Measurements from ENCODE around the gene WASHC4.
A peak's percentile ranks its signal among the peaks of the same experiment; 100 is the strongest.

Gene WASHC4

GRCh38 chr12:105107494-105108371 lies at the start of gene WASHC4:
WASHC4 (plus strand) TSS chr12:105107731; CDS start chr12:105107801, 70 bp downstream.
- Histone ChIP-seq H3K79me2 (ENCODE audit: insufficient read depth, low read depth) (peaks cover 36% of the 10 kb centered on the region), H3K36me3 (ENCODE audit: insufficient read depth) (no peaks in the 10 kb centered on the region), H3K4me2 (peak within 1 kb of the TSS; percentile 80), H2AFZ (ENCODE audit: low read depth) (peak within 1 kb of the TSS; percentile 86), H3K27ac (peak within 1 kb of the TSS; percentile 66), H3K9ac (peak within 1 kb of the TSS; percentile 64; the same call in 1 of the 2 replicates), H3K4me1 (ENCODE audit: low read depth, poor library complexity, severe bottlenecking) (peaks cover 12% of the 10 kb centered on the region), H4K20me1 (ENCODE audit: insufficient read depth) (no peaks in the 10 kb centered on the region), H3K27me3 (ENCODE audit: insufficient read depth, low read depth) (no peaks in the 10 kb centered on the region), H3K4me3 (IDR thresholded peaks at IDR 0.05; ENCODE audit: insufficient read depth, low read depth, low read length) (no peak within 1 kb of the TSS)
- TF ChIP-seq CTCF (conservative IDR thresholded peaks at IDR 0.05; ENCODE audit: low read depth, low read length), result no peak

- no peak overlapping the region for H3K4me3 ChIP-seq (IDR thresholded peaks at IDR 0.05; ENCODE audit: insufficient read depth, low read depth, low read length)
- H3K4me1 ChIP-seq (ENCODE audit: low read depth, poor library complexity, severe bottlenecking), result no peaks in the 10 kb centered on the region
- H3K4me2 ChIP-seq, result no peak overlapping the region
- no peak overlapping the region for H2AFZ ChIP-seq (ENCODE audit: low read depth)
- H3K27me3 ChIP-seq (ENCODE audit: insufficient read depth, low read depth), result no peaks in the 10 kb centered on the region
- no peak overlapping the region for H3K27ac ChIP-seq
- H3K9ac ChIP-seq, result no peak overlapping the region
- TF ChIP-seq CTCF (conservative IDR thresholded peaks at IDR 0.05; ENCODE audit: low read depth, low read length), result no peak
- H3K79me2 ChIP-seq (ENCODE audit: insufficient read depth, low read depth), result no peaks in the 10 kb centered on the region
- H4K20me1 ChIP-seq (ENCODE audit: insufficient read depth), result no peaks in the 10 kb centered on the region
- no peaks in the 10 kb centered on the region for H3K36me3 ChIP-seq (ENCODE audit: insufficient read depth)
Observed at GRCh38 chr12:105060715-105061378, 46.7 kb upstream of the WASHC4 start.

- Histone ChIP-seq H3K36me3 (ENCODE audit: insufficient read depth) (no peaks in the 10 kb centered on the region), H3K27ac (no peak overlapping the region), H3K9ac (no peak overlapping the region), H2AFZ (ENCODE audit: low read depth) (no peak overlapping the region), H3K4me3 (IDR thresholded peaks at IDR 0.05; ENCODE audit: insufficient read depth, low read depth, low read length) (no peak overlapping the region), H4K20me1 (ENCODE audit: insufficient read depth) (no peaks in the 10 kb centered on the region), H3K4me1 (ENCODE audit: low read depth, poor library complexity, severe bottlenecking) (no peaks in the 10 kb centered on the region), H3K79me2 (ENCODE audit: insufficient read depth, low read depth) (no peaks in the 10 kb centered on the region), H3K4me2 (no peak overlapping the region), H3K27me3 (ENCODE audit: insufficient read depth, low read depth) (no peaks in the 10 kb centered on the region)
- no peak for TF ChIP-seq CTCF (conservative IDR thresholded peaks at IDR 0.05; ENCODE audit: low read depth, low read length)
Observed at GRCh38 chr12:105064564-105065178, 42.9 kb upstream of the WASHC4 start.

- Histone ChIP-seq H3K36me3 (ENCODE audit: insufficient read depth) (no peaks in the 10 kb centered on the region), H3K4me1 (ENCODE audit: low read depth, poor library complexity, severe bottlenecking) (no peaks in the 10 kb centered on the region), H4K20me1 (ENCODE audit: insufficient read depth) (no peaks in the 10 kb centered on the region), H3K4me3 (IDR thresholded peaks at IDR 0.05; ENCODE audit: insufficient read depth, low read depth, low read length) (no peak overlapping the region), H3K79me2 (ENCODE audit: insufficient read depth, low read depth) (no peaks in the 10 kb centered on the region), H2AFZ (ENCODE audit: low read depth) (no peak overlapping the region), H3K9ac (no peak overlapping the region), H3K27me3 (ENCODE audit: insufficient read depth, low read depth) (no peaks in the 10 kb centered on the region), H3K4me2 (no peak overlapping the region), H3K27ac (no peak overlapping the region)
- no peak for TF ChIP-seq CTCF (conservative IDR thresholded peaks at IDR 0.05; ENCODE audit: low read depth, low read length)
Observed at GRCh38 chr12:105067511-105068031, 40.0 kb upstream of the WASHC4 start.
